Measurements from ENCODE around the gene TTC31. TPM values are rescaled to one million over a fixed set of nuclear protein-coding genes. Genes with fewer than 3 reads are reported as not detected.

TTC31 gene
- total RNA-seq, 2 experiments from 2014 or later = 20.3 to 21.9 TPM

GRCh38 chr2:74439373-74439772 lies 43.5 kb upstream of the TTC31 start:
- POLR2A ChIA-PET = interaction anchor here (1.2 to 2.1 kb wide), 5 partner anchors 9 to 48 kb away, joined by 3 to 8 read pairs (median 4); partner anchors contain the start of genes C2orf81, INO80B, MRPL53 and WDR54

DNA sequence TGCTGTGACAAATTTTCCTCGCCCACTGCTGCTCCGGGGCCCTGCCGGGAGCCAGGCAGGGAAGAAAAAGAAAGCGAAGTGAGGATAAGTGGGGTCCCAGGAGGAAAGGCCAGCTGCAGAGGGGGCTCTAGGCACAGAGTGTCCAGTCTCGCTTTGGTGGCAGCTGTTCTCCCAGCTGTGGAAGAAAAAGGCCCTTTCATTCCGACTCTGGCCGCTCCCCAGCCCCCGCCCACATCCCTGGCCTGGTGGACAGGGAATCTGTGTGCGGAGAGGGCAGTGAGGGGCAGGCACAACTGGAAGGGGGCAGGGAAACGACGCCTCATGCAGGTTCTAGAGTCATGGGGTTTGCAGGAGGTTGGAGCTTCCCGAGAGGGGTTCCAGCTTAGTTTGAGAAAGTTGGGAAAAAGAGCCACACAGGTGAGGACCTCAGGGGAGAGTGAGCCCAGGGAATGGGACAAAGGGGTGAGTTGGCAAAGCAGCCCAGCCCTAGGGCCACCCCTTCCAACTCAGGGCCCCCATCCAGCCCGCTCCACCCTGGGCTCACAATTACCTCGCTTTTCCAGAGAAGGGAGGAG lies 43.0 kb upstream of the TTC31 start:
- intact Hi-C loops (cut with micrococcal nuclease) = no loop called here
- DNase-seq (no peak), ATAC-seq (no peak)
- ChIA-PET CTCF (interaction anchor here (1.0 to 1.4 kb wide), 3 partner anchors 9 to 19 kb away, joined by 3 to 6 read pairs (median 4); partner anchors contain the start of genes C2orf81 and WDR54), POLR2A (interaction anchor here (0.9 to 2.1 kb wide), 7 partner anchors 9 to 48 kb away, joined by 3 to 8 read pairs (median 3); partner anchors contain the start of genes C2orf81, INO80B, MRPL53 and WDR54)
- H3K4me3 Mint-ChIP-seq = peak overlapping the region; percentile 29
- no peak overlapping the region for H3K27ac Mint-ChIP-seq
- no peaks in the 10 kb centered on the region for H3K9me3 Mint-ChIP-seq
- TF ChIP-seq, protein P1, sequence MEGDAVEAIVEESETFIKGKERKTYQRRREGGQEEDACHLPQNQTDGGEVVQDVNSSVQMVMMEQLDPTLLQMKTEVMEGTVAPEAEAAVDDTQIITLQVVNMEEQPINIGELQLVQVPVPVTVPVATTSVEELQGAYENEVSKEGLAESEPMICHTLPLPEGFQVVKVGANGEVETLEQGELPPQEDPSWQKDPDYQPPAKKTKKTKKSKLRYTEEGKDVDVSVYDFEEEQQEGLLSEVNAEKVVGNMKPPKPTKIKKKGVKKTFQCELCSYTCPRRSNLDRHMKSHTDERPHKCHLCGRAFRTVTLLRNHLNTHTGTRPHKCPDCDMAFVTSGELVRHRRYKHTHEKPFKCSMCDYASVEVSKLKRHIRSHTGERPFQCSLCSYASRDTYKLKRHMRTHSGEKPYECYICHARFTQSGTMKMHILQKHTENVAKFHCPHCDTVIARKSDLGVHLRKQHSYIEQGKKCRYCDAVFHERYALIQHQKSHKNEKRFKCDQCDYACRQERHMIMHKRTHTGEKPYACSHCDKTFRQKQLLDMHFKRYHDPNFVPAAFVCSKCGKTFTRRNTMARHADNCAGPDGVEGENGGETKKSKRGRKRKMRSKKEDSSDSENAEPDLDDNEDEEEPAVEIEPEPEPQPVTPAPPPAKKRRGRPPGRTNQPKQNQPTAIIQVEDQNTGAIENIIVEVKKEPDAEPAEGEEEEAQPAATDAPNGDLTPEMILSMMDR (IDR thresholded peaks at IDR 0.05) = no peak
- H3K36me3 Mint-ChIP-seq (ENCODE audit: low read depth) = no peaks in the 10 kb centered on the region
- peaks cover 27% of the 10 kb centered on the region for H3K27me3 Mint-ChIP-seq
- peaks cover 9% of the 10 kb centered on the region for H3K4me1 Mint-ChIP-seq (ENCODE audit: low read depth)

More at GRCh38 chr2:74439373-74439772, 43.5 kb upstream of the TTC31 start:
- peaks cover 27% of the 10 kb centered on the region for H3K27me3 Mint-ChIP-seq
- ATAC-seq (no peak), DNase-seq (no peak)
- intact Hi-C loops (cut with micrococcal nuclease) = no loop called here
- no peaks in the 10 kb centered on the region for H3K36me3 Mint-ChIP-seq (ENCODE audit: low read depth)
- H3K27ac Mint-ChIP-seq = no peak overlapping the region
- peaks cover 9% of the 10 kb centered on the region for H3K4me1 Mint-ChIP-seq (ENCODE audit: low read depth)
- no peaks in the 10 kb centered on the region for H3K9me3 Mint-ChIP-seq
- CTCF ChIA-PET = interaction anchor here (1.0 to 1.4 kb wide), 2 partner anchors 8 to 18 kb away, joined by 3 to 6 read pairs; partner anchors contain the start of genes C2orf81 and WDR54
- no peak overlapping the region for H3K4me3 Mint-ChIP-seq
- TF ChIP-seq, protein P1 (IDR thresholded peaks at IDR 0.05) = no peak

DNA sequence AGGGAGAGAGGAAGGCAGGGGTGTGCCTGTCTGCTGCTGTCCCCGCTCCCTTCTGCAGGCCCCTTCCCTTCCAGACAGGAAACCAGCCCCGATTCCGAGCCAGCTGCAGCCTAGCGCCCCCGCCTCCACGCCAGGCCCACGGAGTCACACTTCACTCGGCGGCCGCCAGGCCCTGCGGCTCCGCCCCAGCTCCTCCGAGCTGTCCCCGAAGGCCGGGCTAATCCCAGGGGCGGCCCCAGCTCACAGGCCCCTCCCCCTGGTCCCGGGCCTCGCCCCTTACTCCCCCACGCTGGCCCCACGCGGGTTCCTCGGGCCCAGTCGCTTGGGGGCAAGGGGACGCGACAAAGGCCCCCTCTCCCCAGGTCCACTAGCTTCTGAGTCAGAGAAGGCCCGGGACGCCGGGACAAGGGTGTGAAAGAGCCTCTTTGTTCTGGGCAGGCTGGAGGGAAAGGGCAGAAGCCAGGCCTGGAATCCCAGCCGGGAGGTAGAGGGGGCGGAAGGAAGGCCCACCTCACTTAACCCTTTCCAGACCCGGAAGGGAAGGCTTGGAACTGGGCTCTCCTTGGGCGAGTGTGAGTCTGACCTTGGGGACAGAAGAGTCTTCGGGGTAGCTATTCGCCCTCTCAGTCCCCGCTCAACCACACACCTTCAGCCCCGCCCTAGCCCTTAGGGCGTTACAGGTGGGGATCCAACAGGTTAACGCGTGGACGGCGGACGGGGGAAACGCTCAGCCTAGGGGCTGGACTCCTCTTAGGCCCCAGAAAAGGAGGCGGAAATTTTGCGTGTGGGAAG lies 42.3 kb upstream of the TTC31 start:
- Mint-ChIP-seq H3K27me3 (peaks cover 28% of the 10 kb centered on the region), H3K36me3 (ENCODE audit: low read depth) (no peaks in the 10 kb centered on the region), H3K9me3 (no peaks in the 10 kb centered on the region), H3K27ac (no peak overlapping the region), H3K4me3 (peak overlapping the region; percentile 43), H3K4me1 (ENCODE audit: low read depth) (peaks cover 9% of the 10 kb centered on the region)
- ATAC-seq (peak; percentile 92), DNase-seq (peak; percentile 70)
- TF ChIP-seq, protein P1 (IDR thresholded peaks at IDR 0.05) = no peak
- ChIA-PET CTCF (interaction anchor here (1.0 to 1.4 kb wide), 3 partner anchors 9 to 20 kb away, joined by 3 to 6 read pairs (median 4); partner anchors contain the start of genes C2orf81 and WDR54), POLR2A (interaction anchor here (0.6 to 2.1 kb wide), 8 partner anchors 8 to 49 kb away, joined by 3 to 8 read pairs (median 3); partner anchors contain the start of genes C2orf81, INO80B, MRPL53 and WDR54)
- intact Hi-C loops (cut with micrococcal nuclease) = no loop called here

- DNase-seq (no peak), ATAC-seq (peak; percentile 64)
- Mint-ChIP-seq H3K36me3 (ENCODE audit: low read depth) (no peaks in the 10 kb centered on the region), H3K27me3 (peaks cover 28% of the 10 kb centered on the region), H3K4me3 (peak overlapping the region; percentile 43), H3K9me3 (no peaks in the 10 kb centered on the region), H3K27ac (no peak overlapping the region), H3K4me1 (ENCODE audit: low read depth) (peaks cover 9% of the 10 kb centered on the region)
- intact Hi-C loops (cut with micrococcal nuclease) = no loop called here
- CTCF ChIA-PET = interaction anchor here (1.1 kb wide), 1 partner anchor 13 kb away, joined by 4 read pairs; no protein-coding TSS in a partner anchor
- TF ChIP-seq, protein P1 (IDR thresholded peaks at IDR 0.05) = no peak
- POLR2A ChIA-PET = interaction anchor here (0.6 to 1.0 kb wide), 2 partner anchors 9 to 50 kb away, joined by 3 read pairs; no protein-coding TSS in a partner anchor
Observed at GRCh38 chr2:74441170-74441689, 41.7 kb upstream of the TTC31 start.

Data from activated CD8-positive, alpha-beta T cell treated with anti-CD3 and anti-CD28 coated beads for 36 hours (primary cell).